ENCODE measurements around the gene ARHGAP26.

The ARHGAP26 gene

GRCh38 chr5:142894749-142895148 lies 124.6 kb downstream of the ARHGAP26 start:
- Histone ChIP-seq H3K4me3 (ENCODE audit: low read depth in 1 of 5, low read length in 5 of 5) (no peak overlapping the region), H3K9ac (ENCODE audit: low read length in 5 of 5) (no peak overlapping the region), H3K36me3 (ENCODE audit: control insufficient read depth in 5 of 5, insufficient read depth in 5 of 5, low read length in 5 of 5) (peaks cover 0 to 18% (median 6%) of the 10 kb centered on the region in 5 donors), H3K27me3 (ENCODE audit: control insufficient read depth in 5 of 5, insufficient read depth in 4 of 5, low read length in 5 of 5) (no peaks in the 10 kb centered on the region), H3K9me3 (ENCODE audit: control insufficient read depth in 5 of 5, low read length in 5 of 5) (no peaks in the 10 kb centered on the region), H3K27ac (ENCODE audit: low read depth, low read length) (no peak overlapping the region), H3K4me1 (ENCODE audit: control insufficient read depth in 5 of 5, insufficient read depth in 5 of 5, low read length in 5 of 5) (no peaks in the 10 kb centered on the region)

- Histone ChIP-seq H3K36me3 (ENCODE audit: control insufficient read depth in 5 of 5, insufficient read depth in 5 of 5, low read length in 5 of 5) (peaks cover 0 to 18% (median 6%) of the 10 kb centered on the region in 5 donors), H3K27ac (ENCODE audit: low read depth, low read length) (no peak overlapping the region), H3K9ac (ENCODE audit: low read length in 5 of 5) (no peak overlapping the region), H3K9me3 (ENCODE audit: control insufficient read depth in 5 of 5, low read length in 5 of 5) (no peaks in the 10 kb centered on the region), H3K4me3 (ENCODE audit: low read depth in 1 of 5, low read length in 5 of 5) (no peak overlapping the region), H3K4me1 (ENCODE audit: control insufficient read depth in 5 of 5, insufficient read depth in 5 of 5, low read length in 5 of 5) (peaks cover 0 to 1% (median under 1%) of the 10 kb centered on the region in 5 donors), H3K27me3 (ENCODE audit: control insufficient read depth in 5 of 5, insufficient read depth in 4 of 5, low read length in 5 of 5) (no peaks in the 10 kb centered on the region)
These were observed 126.3 kb downstream of the ARHGAP26 start for GRCh38 chr5:142896325-142897007.

- H3K9ac ChIP-seq (ENCODE audit: low read length in 5 of 5), result no peak overlapping the region
- H3K27ac ChIP-seq (ENCODE audit: low read depth, low read length), result no peak overlapping the region
- H3K4me3 ChIP-seq (ENCODE audit: low read depth in 1 of 5, low read length in 5 of 5), result no peak overlapping the region
- H3K27me3 ChIP-seq (ENCODE audit: control insufficient read depth in 5 of 5, insufficient read depth in 4 of 5, low read length in 5 of 5), result no peaks in the 10 kb centered on the region
- H3K9me3 ChIP-seq (ENCODE audit: control insufficient read depth in 5 of 5, low read length in 5 of 5), result no peaks in the 10 kb centered on the region
- peaks cover 3 to 24% (median 8%) of the 10 kb centered on the region in 5 donors for H3K36me3 ChIP-seq (ENCODE audit: control insufficient read depth in 5 of 5, insufficient read depth in 5 of 5, low read length in 5 of 5)
- H3K4me1 ChIP-seq (ENCODE audit: control insufficient read depth in 5 of 5, insufficient read depth in 5 of 5, low read length in 5 of 5), result peaks cover 0 to 10% (median 6%) of the 10 kb centered on the region in 5 donors
These were observed 127.2 kb downstream of the ARHGAP26 start for GRCh38 chr5:142897328-142897727.

GRCh38 chr5:142900927-142901326 lies 130.8 kb downstream of the ARHGAP26 start:
- Histone ChIP-seq H3K9ac (ENCODE audit: low read length in 5 of 5) (no peak overlapping the region), H3K27ac (ENCODE audit: low read depth, low read length) (no peak overlapping the region), H3K27me3 (ENCODE audit: control insufficient read depth in 5 of 5, insufficient read depth in 4 of 5, low read length in 5 of 5) (no peaks in the 10 kb centered on the region), H3K4me3 (ENCODE audit: low read depth in 1 of 5, low read length in 5 of 5) (no peak overlapping the region), H3K9me3 (ENCODE audit: control insufficient read depth in 5 of 5, low read length in 5 of 5) (no peaks in the 10 kb centered on the region), H3K36me3 (ENCODE audit: control insufficient read depth in 5 of 5, insufficient read depth in 5 of 5, low read length in 5 of 5) (peaks cover 13 to 48% (median 27%) of the 10 kb centered on the region in 5 donors), H3K4me1 (ENCODE audit: control insufficient read depth in 5 of 5, insufficient read depth in 5 of 5, low read length in 5 of 5) (peaks cover 0 to 17% (median 10%) of the 10 kb centered on the region in 5 donors)

- no peak overlapping the region for H3K4me3 ChIP-seq (ENCODE audit: low read depth in 1 of 5, low read length in 5 of 5)
- no peaks in the 10 kb centered on the region for H3K9me3 ChIP-seq (ENCODE audit: control insufficient read depth in 5 of 5, low read length in 5 of 5)
- H3K36me3 ChIP-seq (ENCODE audit: control insufficient read depth in 5 of 5, insufficient read depth in 5 of 5, low read length in 5 of 5), result peaks cover 13 to 53% (median 26%) of the 10 kb centered on the region in 5 donors
- H3K4me1 ChIP-seq (ENCODE audit: control insufficient read depth in 5 of 5, insufficient read depth in 5 of 5, low read length in 5 of 5), result peaks cover 0 to 17% (median 10%) of the 10 kb centered on the region in 5 donors
- no peak overlapping the region for H3K27ac ChIP-seq (ENCODE audit: low read depth, low read length)
- no peak overlapping the region for H3K9ac ChIP-seq (ENCODE audit: low read length in 5 of 5)
- H3K27me3 ChIP-seq (ENCODE audit: control insufficient read depth in 5 of 5, insufficient read depth in 4 of 5, low read length in 5 of 5), result no peaks in the 10 kb centered on the region
These were observed 131.5 kb downstream of the ARHGAP26 start for GRCh38 chr5:142901476-142902185.

GRCh38 chr5:142902186-142902965 lies 132.2 kb downstream of the ARHGAP26 start:
- no peak overlapping the region for H3K9ac ChIP-seq (ENCODE audit: low read length in 5 of 5)
- no peaks in the 10 kb centered on the region for H3K9me3 ChIP-seq (ENCODE audit: control insufficient read depth in 5 of 5, low read length in 5 of 5)
- H3K27me3 ChIP-seq (ENCODE audit: control insufficient read depth in 5 of 5, insufficient read depth in 4 of 5, low read length in 5 of 5), result no peaks in the 10 kb centered on the region
- no peak overlapping the region for H3K27ac ChIP-seq (ENCODE audit: low read depth, low read length)
- no peak overlapping the region for H3K4me3 ChIP-seq (ENCODE audit: low read depth in 1 of 5, low read length in 5 of 5)
- peaks cover 0 to 17% (median 10%) of the 10 kb centered on the region in 5 donors for H3K4me1 ChIP-seq (ENCODE audit: control insufficient read depth in 5 of 5, insufficient read depth in 5 of 5, low read length in 5 of 5)
- peaks cover 13 to 56% (median 27%) of the 10 kb centered on the region in 5 donors for H3K36me3 ChIP-seq (ENCODE audit: control insufficient read depth in 5 of 5, insufficient read depth in 5 of 5, low read length in 5 of 5)

GRCh38 chr5:142904416-142904815 lies 134.2 kb downstream of the ARHGAP26 start:
- H3K27me3 ChIP-seq (ENCODE audit: control insufficient read depth in 5 of 5, insufficient read depth in 4 of 5, low read length in 5 of 5), result no peaks in the 10 kb centered on the region
- H3K9ac ChIP-seq (ENCODE audit: low read length in 5 of 5), result no peak overlapping the region
- H3K9me3 ChIP-seq (ENCODE audit: control insufficient read depth in 5 of 5, low read length in 5 of 5), result no peaks in the 10 kb centered on the region
- no peak overlapping the region for H3K4me3 ChIP-seq (ENCODE audit: low read depth in 1 of 5, low read length in 5 of 5)
- H3K4me1 ChIP-seq (ENCODE audit: control insufficient read depth in 5 of 5, insufficient read depth in 5 of 5, low read length in 5 of 5), result peaks cover 0 to 17% (median 10%) of the 10 kb centered on the region in 5 donors
- peaks cover 21 to 61% (median 30%) of the 10 kb centered on the region in 5 donors for H3K36me3 ChIP-seq (ENCODE audit: control insufficient read depth in 5 of 5, insufficient read depth in 5 of 5, low read length in 5 of 5)
- no peak overlapping the region for H3K27ac ChIP-seq (ENCODE audit: low read depth, low read length)

- Histone ChIP-seq H3K27ac (ENCODE audit: low read depth, low read length) (no peak overlapping the region), H3K4me3 (ENCODE audit: low read depth in 1 of 5, low read length in 5 of 5) (no peak overlapping the region), H3K36me3 (ENCODE audit: control insufficient read depth in 5 of 5, insufficient read depth in 5 of 5, low read length in 5 of 5) (peaks cover 21 to 61% (median 31%) of the 10 kb centered on the region in 5 donors), H3K9ac (ENCODE audit: low read length in 5 of 5) (no peak overlapping the region), H3K27me3 (ENCODE audit: control insufficient read depth in 5 of 5, insufficient read depth in 4 of 5, low read length in 5 of 5) (no peaks in the 10 kb centered on the region), H3K4me1 (ENCODE audit: control insufficient read depth in 5 of 5, insufficient read depth in 5 of 5, low read length in 5 of 5) (peaks cover 0 to 17% (median 10%) of the 10 kb centered on the region in 5 donors), H3K9me3 (ENCODE audit: control insufficient read depth in 5 of 5, low read length in 5 of 5) (no peaks in the 10 kb centered on the region)
These were observed 135.2 kb downstream of the ARHGAP26 start for GRCh38 chr5:142905348-142905747.

GRCh38 chr5:142906863-142907671 lies 136.9 kb downstream of the ARHGAP26 start:
- H3K27ac ChIP-seq (ENCODE audit: low read depth, low read length), result no peak overlapping the region
- H3K4me1 ChIP-seq (ENCODE audit: control insufficient read depth in 5 of 5, insufficient read depth in 5 of 5, low read length in 5 of 5), result peaks cover 0 to 9% (median 4%) of the 10 kb centered on the region in 5 donors
- peaks cover 28 to 68% (median 35%) of the 10 kb centered on the region in 5 donors for H3K36me3 ChIP-seq (ENCODE audit: control insufficient read depth in 5 of 5, insufficient read depth in 5 of 5, low read length in 5 of 5)
- no peak overlapping the region for H3K9ac ChIP-seq (ENCODE audit: low read length in 5 of 5)
- no peaks in the 10 kb centered on the region for H3K9me3 ChIP-seq (ENCODE audit: control insufficient read depth in 5 of 5, low read length in 5 of 5)
- no peaks in the 10 kb centered on the region for H3K27me3 ChIP-seq (ENCODE audit: control insufficient read depth in 5 of 5, insufficient read depth in 4 of 5, low read length in 5 of 5)
- H3K4me3 ChIP-seq (ENCODE audit: low read depth in 1 of 5, low read length in 5 of 5), result no peak overlapping the region
